HEK293 (cell line): ENCODE results near the gene STK4.

Experiments
- CTCF ChIA-PET: fragments of 350-600 bp; formaldehyde crosslinking; extraction: SDS; loops from one replicate; lab custom pipeline; 2021; ENCODE audit warnings: antibody characterized with exemption; lab: Yijun Ruan, JAX
- POLR2A ChIA-PET: fragments of 300-600 bp; formaldehyde crosslinking; extraction: SDS; loops from one replicate; lab custom pipeline; 2020; ENCODE audit warnings: antibody characterized with exemption, inconsistent platforms; lab: Yijun Ruan, JAX
- H3K27ac ChIP-seq: fragments of 200-500 bp; sonication (Bioruptor generic); 2 replicates; pipeline ENCODE4 v1.5.1; 2014; ENCODE audit warnings: low read depth, low read length, control low read depth, inconsistent platforms; ENCODE audit errors: extremely low read depth
- H3K36me3 ChIP-seq, 2 experiments: fragments of 200-500 bp in 1 of 2; sonication (Bioruptor generic) in 1 of 2; 1 replicate in 1 of 2; 2 replicates in 1 of 2; pipeline ENCODE4 v1.5.1; 2014 to 2017; ENCODE audit warnings: inconsistent platforms in 2 of 2, low read length in 2 of 2; ENCODE audit not compliant: control insufficient read depth in 2 of 2, insufficient read depth in 1 of 2
- H3K4me1 ChIP-seq: fragments of 200-500 bp; sonication (Bioruptor generic); 2 replicates; pipeline ENCODE4 v1.5.1; 2014; ENCODE audit warnings: mild to moderate bottlenecking, low read length, inconsistent platforms; ENCODE audit not compliant: control insufficient read depth, insufficient read depth
- H3K4me3 ChIP-seq: 2 replicates; pipeline ENCODE4 v1.5.1; 2011; ENCODE audit warnings: low read depth, mild to moderate bottlenecking, control low read depth, low read length, moderate library complexity
- H3K9me3 ChIP-seq: fragments of 200-500 bp; sonication (Bioruptor generic); 2 replicates; pipeline ENCODE4 v1.5.1; 2014; ENCODE audit warnings: low read depth, low read length, inconsistent platforms; ENCODE audit not compliant: control insufficient read depth, insufficient read depth
- KLF1 ChIP-seq: fragments of 450-650 bp; formaldehyde crosslinking; IDR thresholded peaks from 2 replicates; pipeline ENCODE4 v1.5.1; 2016; ENCODE audit warnings: missing biosample characterization, missing genetic modification characterization
- WT1 ChIP-seq: fragments of 450-650 bp; formaldehyde crosslinking; IDR thresholded peaks from 2 replicates; pipeline ENCODE4 v1.5.1; 2016; ENCODE audit warnings: missing biosample characterization, missing genetic modification characterization
- ZNF350 ChIP-seq: fragments of 450-650 bp; formaldehyde crosslinking; IDR thresholded peaks from 2 replicates; pipeline ENCODE4 v1.5.0; 2017; ENCODE audit warnings: missing biosample characterization, mild to moderate bottlenecking, missing genetic modification characterization

Gene STK4

GRCh38 chr20:45128099-45128498, 161.8 kb downstream of the STK4 start:
- CTCF ChIA-PET: interaction anchor here (0.5 to 0.7 kb wide), 2 partner anchors 88 to 1125 kb away, joined by 3 to 4 read pairs; no protein-coding TSS in a partner anchor
- no peak overlapping the region for H3K27ac ChIP-seq
- no peaks in the 10 kb centered on the region for H3K9me3 ChIP-seq
- no peaks in the 10 kb centered on the region for H3K4me1 ChIP-seq
- TF ChIP-seq ZNF350 (tag by site-specific recombination): no peak
- peak; percentile 54; the same call in 1 of the 2 replicates for TF ChIP-seq KLF1
- 0 out of 2 replicates have a peak, but pooled peaks have one; percentile 33 for TF ChIP-seq WT1 (tag by site-specific recombination)
- H3K4me3 ChIP-seq: no peak overlapping the region
- no peaks in the 10 kb centered on the region for H3K36me3 ChIP-seq
- POLR2A ChIA-PET: no interaction called here
